ENCODE data around the gene PRKCA.

The PRKCA gene

DNA sequence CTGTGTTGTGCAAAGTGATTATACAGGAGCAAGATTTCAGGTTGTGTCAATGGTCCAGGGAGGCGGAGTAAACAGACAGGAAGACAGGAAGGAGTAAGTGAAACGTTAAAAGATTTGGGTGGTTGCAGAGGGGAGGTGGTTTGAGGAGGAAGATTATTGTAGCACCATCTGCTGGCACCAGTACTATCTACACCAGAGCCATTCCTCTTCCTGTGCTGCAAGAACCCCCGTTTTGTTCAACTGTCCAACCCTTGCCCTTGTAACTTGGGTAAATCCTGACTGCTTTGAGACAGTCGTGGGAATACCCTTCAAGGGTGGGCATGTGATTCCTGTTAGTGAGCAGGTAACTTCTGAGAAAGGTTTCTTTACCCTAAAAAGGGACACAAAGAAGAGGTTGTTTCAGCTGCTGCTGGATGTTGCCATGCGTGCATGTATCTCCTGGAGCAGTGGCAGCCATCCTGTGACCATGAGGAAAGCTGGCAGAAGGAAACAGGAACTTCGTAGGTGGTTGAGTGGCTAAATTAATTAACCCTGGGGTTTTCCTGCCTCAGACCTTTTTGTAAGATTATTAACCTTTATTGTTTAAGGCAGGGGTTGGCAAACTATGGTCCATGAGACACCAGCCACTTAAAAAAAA, 124.1 kb downstream of the PRKCA start:
- no peak for DNase-seq (ENCODE audit: extremely low read depth, low read depth)
- TF ChIP-seq, protein P1, sequence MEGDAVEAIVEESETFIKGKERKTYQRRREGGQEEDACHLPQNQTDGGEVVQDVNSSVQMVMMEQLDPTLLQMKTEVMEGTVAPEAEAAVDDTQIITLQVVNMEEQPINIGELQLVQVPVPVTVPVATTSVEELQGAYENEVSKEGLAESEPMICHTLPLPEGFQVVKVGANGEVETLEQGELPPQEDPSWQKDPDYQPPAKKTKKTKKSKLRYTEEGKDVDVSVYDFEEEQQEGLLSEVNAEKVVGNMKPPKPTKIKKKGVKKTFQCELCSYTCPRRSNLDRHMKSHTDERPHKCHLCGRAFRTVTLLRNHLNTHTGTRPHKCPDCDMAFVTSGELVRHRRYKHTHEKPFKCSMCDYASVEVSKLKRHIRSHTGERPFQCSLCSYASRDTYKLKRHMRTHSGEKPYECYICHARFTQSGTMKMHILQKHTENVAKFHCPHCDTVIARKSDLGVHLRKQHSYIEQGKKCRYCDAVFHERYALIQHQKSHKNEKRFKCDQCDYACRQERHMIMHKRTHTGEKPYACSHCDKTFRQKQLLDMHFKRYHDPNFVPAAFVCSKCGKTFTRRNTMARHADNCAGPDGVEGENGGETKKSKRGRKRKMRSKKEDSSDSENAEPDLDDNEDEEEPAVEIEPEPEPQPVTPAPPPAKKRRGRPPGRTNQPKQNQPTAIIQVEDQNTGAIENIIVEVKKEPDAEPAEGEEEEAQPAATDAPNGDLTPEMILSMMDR (IDR thresholded peaks at IDR 0.05; ENCODE audit: low read depth, low read length): no peak; the same call in 1 of the 2 replicates

DNA sequence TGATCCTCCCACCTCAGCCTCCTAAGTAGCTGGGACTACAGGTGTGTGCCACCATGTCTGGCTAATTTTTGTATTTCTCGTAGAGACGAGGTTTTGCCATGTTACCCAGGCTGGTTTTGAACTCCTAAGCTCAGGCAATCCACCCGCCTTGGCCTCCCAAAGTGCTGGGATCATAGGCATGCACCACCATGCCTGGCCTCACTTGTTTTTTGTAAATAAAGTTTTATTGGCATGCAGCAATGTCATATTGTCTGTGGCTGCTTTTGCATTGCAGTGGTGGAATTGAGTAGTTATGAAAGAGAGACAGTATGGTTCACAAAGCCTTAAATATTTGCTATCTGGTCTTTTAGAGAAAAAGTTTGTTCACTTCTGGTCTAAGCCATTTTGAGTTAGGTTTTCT, 124.7 kb downstream of the PRKCA start:
- TF ChIP-seq, protein P1 (IDR thresholded peaks at IDR 0.05; ENCODE audit: low read depth, low read length): no peak
- DNase-seq (ENCODE audit: extremely low read depth, low read depth): no peak

DNA sequence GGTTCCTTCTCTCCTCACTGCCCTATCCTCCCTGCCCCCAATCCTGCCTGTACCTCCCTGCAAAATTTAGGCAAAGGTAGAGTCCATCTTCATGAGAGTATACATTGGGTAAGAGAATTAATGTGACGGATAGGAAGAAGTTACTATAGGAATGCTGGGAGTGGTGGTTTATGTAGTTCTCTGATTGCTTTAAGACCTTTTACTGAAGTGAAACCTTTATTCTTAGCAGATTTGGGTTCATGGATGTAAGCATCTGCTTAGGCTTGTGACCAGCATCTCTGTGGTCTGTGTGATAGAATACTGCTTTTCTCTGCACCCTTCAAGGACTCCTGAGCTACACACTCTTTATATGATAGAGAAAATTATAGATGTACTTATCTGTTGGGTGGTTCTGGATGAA, 127.3 kb downstream of the PRKCA start:
- TF ChIP-seq, protein P1 (IDR thresholded peaks at IDR 0.05; ENCODE audit: low read depth, low read length): no peak

DNA sequence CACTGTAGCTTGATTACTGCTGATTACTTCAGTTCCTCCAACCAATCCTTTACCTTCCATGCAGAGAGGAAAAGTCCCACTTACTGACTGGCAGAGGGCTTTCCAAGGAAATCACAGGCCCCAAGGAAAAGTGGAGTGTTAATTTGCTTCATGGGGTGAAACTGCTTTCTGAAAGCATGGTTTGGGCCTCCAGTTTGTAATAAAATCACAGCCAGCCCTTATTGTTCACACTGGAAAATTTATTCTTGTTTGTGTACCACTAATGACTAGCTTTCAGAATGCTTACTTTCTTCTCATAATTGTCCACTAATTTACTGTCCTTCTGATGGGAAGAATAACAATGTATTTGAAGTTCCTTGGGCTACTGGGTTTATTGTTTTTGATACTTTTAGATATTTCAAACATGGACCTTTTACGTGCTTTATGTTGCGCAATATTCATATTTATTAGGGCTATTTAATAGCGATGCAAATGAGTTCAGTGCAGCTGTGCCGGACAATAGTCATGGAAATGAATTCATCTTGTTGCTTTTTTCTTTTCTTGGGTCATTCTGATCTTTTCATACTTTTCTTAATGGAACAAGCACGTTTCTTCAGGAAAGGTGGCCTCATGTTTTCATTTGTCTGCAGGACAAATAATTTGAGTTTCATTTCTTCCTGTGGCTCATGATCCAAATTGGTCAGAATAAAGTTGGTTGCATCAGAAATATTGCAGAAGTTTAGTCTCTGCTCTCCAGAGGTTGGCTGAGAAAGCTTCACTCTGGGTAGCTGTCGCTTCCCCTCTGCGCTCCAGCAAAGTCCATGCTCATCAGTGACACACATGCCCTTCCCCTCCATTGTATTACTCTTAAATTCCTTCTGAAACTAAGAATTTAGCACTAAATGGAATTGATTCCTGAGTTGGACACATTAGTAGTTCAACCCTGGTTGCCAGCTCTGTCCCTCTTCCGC, 128.7 kb downstream of the PRKCA start:
- DNase-seq (ENCODE audit: extremely low read depth, low read depth): no peak
- TF ChIP-seq, protein P1 (IDR thresholded peaks at IDR 0.05; ENCODE audit: low read depth, low read length): no peak

More for the DNA sequence above, 127.3 kb downstream of the PRKCA start:
- DNase-seq (ENCODE audit: extremely low read depth, low read depth): no peak

DNA sequence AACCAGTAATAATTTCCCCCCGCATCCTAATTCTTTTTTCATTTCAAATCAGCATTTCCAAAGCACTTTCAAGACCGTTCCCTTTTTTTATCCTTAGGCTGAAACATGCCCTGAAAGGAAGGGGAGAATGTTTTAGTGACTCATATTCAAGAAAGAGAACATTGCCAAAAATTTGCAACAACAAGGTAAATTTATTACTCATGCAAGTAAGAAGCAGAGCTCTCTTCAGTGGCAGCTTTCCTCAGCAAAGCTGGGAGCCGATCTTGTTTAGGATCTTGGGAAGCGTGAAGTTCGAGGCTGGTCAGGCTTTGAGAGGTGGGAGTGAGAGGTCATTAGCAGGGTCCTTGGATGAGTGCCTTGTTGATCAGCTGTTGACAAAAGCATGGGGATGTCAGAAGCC, 129.5 kb downstream of the PRKCA start:
- DNase-seq (ENCODE audit: extremely low read depth, low read depth): peak; percentile 47
- TF ChIP-seq, protein P1 (IDR thresholded peaks at IDR 0.05; ENCODE audit: low read depth, low read length): no peak

DNA sequence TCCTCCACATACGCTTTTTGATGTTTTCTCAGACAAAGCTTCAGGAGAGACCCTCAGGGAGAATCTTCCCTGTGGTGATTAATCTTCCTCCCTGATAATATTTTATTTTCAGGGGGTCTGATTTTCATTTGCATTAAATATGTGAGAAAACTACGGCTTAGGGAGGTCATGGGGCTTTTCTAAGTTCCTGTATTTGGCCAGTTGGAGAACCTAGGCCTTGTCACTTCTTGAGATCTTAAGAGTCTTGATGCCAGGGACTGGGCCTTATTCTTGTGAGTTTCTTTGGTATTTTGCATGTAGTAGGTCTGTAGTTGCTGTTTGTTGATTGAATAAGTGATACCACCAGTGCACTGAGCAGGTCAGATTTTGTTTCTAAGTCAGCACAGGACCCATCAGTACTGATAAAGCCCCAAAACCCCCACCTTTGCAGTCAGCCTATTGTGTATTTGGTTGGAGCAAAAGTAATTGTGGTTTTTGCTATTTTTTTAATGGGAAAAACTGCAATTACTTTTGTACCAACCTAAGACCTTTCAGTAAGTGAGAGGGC, 130.1 kb downstream of the PRKCA start:
- no peak for DNase-seq (ENCODE audit: extremely low read depth, low read depth)
- TF ChIP-seq, protein P1 (IDR thresholded peaks at IDR 0.05; ENCODE audit: low read depth, low read length): no peak

Data from AG09319 (cell line).